ENCODE measurements around the gene IFIT1. TPM values are rescaled to one million over a fixed set of nuclear protein-coding genes. Genes with fewer than 3 reads are reported as not detected.

IFIT1 gene
- total RNA-seq, 3 donors from 2014 or later (not counting 1 experiment from before 2014, with no cell fraction given) = 1.0 to 4.9 (median 2.7) TPM

DNA sequence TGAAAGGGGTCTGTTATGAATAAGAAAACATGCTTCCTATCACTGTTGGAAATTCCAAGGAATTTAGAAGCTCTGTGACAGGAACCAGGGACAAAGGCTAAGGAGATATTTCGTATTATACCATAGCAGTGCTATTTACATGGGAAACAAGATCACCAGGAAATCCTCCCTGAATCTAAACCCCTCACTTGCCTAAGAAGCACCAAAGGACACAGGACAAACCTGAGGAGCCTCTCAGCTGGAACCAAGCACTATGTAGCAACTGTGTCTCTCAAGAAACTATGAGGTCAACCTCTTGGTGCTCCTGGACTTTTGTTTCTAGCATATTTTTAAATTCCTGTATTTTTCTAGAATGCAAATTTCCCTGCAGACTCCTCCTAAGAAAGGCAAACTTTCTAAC, 35.3 kb upstream of the IFIT1 start:
- H3K27ac ChIP-seq (ENCODE audit: low read length) = no peak overlapping the region
- DNase-seq (no peak), ATAC-seq (no peak)
- peaks cover 4% of the 10 kb centered on the region for H3K27me3 ChIP-seq (ENCODE audit: control insufficient read depth, insufficient read depth, low read length)
- no peaks in the 10 kb centered on the region for H3K9me3 ChIP-seq (ENCODE audit: control insufficient read depth, insufficient read depth, low read length)
- H3K4me3 ChIP-seq (ENCODE audit: low read length) = no peak overlapping the region
- H3K36me3 ChIP-seq (ENCODE audit: control insufficient read depth, insufficient read depth, low read length) = no peaks in the 10 kb centered on the region
- Mint-ChIP-seq H3K9me3 (no peaks in the 10 kb centered on the region), H3K27me3 (ENCODE audit: low read depth in 2 of 2) (peaks cover 24 to 38% of the 10 kb centered on the region in 2 donors), H3K4me1 (no peaks in the 10 kb centered on the region), H3K4me3 (no peak overlapping the region), H3K27ac (no peak overlapping the region), H3K36me3 (no peaks in the 10 kb centered on the region)
- no peaks in the 10 kb centered on the region for H3K4me1 ChIP-seq (ENCODE audit: control insufficient read depth, insufficient read depth, low read length)
- TF ChIP-seq, protein P1, sequence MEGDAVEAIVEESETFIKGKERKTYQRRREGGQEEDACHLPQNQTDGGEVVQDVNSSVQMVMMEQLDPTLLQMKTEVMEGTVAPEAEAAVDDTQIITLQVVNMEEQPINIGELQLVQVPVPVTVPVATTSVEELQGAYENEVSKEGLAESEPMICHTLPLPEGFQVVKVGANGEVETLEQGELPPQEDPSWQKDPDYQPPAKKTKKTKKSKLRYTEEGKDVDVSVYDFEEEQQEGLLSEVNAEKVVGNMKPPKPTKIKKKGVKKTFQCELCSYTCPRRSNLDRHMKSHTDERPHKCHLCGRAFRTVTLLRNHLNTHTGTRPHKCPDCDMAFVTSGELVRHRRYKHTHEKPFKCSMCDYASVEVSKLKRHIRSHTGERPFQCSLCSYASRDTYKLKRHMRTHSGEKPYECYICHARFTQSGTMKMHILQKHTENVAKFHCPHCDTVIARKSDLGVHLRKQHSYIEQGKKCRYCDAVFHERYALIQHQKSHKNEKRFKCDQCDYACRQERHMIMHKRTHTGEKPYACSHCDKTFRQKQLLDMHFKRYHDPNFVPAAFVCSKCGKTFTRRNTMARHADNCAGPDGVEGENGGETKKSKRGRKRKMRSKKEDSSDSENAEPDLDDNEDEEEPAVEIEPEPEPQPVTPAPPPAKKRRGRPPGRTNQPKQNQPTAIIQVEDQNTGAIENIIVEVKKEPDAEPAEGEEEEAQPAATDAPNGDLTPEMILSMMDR (IDR thresholded peaks at IDR 0.05) = no peak
- 90% methylated on average over 1 of the region's 1 CpG for WGBS (ENCODE audit: insufficient coverage)
- intact Hi-C loops (cut with micrococcal nuclease) = no loop called here

- Mint-ChIP-seq H3K4me3 (no peak overlapping the region), H3K4me1 (no peaks in the 10 kb centered on the region), H3K9me3 (no peaks in the 10 kb centered on the region), H3K27ac (no peak overlapping the region), H3K27me3 (ENCODE audit: low read depth in 2 of 2) (peaks cover 25 to 29% of the 10 kb centered on the region in 2 donors), H3K36me3 (no peaks in the 10 kb centered on the region)
- no peaks in the 10 kb centered on the region for H3K36me3 ChIP-seq (ENCODE audit: control insufficient read depth, insufficient read depth, low read length)
- no peak overlapping the region for H3K4me3 ChIP-seq (ENCODE audit: low read length)
- H3K27me3 ChIP-seq (ENCODE audit: control insufficient read depth, insufficient read depth, low read length) = peaks cover 4% of the 10 kb centered on the region
- ATAC-seq (no peak), DNase-seq (no peak)
- 45% methylated on average over 2 of the region's 2 CpGs for WGBS (ENCODE audit: insufficient coverage)
- H3K4me1 ChIP-seq (ENCODE audit: control insufficient read depth, insufficient read depth, low read length) = no peaks in the 10 kb centered on the region
- TF ChIP-seq, protein P1 (IDR thresholded peaks at IDR 0.05) = no peak
- no peaks in the 10 kb centered on the region for H3K9me3 ChIP-seq (ENCODE audit: control insufficient read depth, insufficient read depth, low read length)
- H3K27ac ChIP-seq (ENCODE audit: low read length) = no peak overlapping the region
- intact Hi-C loops (cut with micrococcal nuclease) = no loop called here
Observed at GRCh38 chr10:89357975-89358374, 34.4 kb upstream of the IFIT1 start.

GRCh38 chr10:89360157-89360556, 32.3 kb upstream of the IFIT1 start:
- H3K36me3 ChIP-seq (ENCODE audit: control insufficient read depth, insufficient read depth, low read length) = no peaks in the 10 kb centered on the region
- H3K9me3 ChIP-seq (ENCODE audit: control insufficient read depth, insufficient read depth, low read length) = no peaks in the 10 kb centered on the region
- Mint-ChIP-seq H3K36me3 (no peaks in the 10 kb centered on the region), H3K27me3 (ENCODE audit: low read depth in 2 of 2) (peaks cover 10 to 19% of the 10 kb centered on the region in 2 donors), H3K9me3 (no peaks in the 10 kb centered on the region), H3K27ac (no peak overlapping the region), H3K4me3 (no peak overlapping the region), H3K4me1 (peaks cover 0 to 5% of the 10 kb centered on the region in 2 donors)
- intact Hi-C loops (cut with micrococcal nuclease) = no loop called here
- TF ChIP-seq, protein P1 (IDR thresholded peaks at IDR 0.05) = no peak
- H3K27me3 ChIP-seq (ENCODE audit: control insufficient read depth, insufficient read depth, low read length) = peaks cover 4% of the 10 kb centered on the region
- ATAC-seq (no peak), DNase-seq (no peak)
- H3K4me1 ChIP-seq (ENCODE audit: control insufficient read depth, insufficient read depth, low read length) = no peaks in the 10 kb centered on the region
- H3K4me3 ChIP-seq (ENCODE audit: low read length) = no peak overlapping the region
- no peak overlapping the region for H3K27ac ChIP-seq (ENCODE audit: low read length)

- Mint-ChIP-seq H3K4me3 (no peak overlapping the region), H3K4me1 (peaks cover 8 to 12% of the 10 kb centered on the region in 2 donors), H3K27me3 (ENCODE audit: low read depth in 2 of 2) (peaks cover 8 to 13% of the 10 kb centered on the region in 2 donors), H3K9me3 (no peaks in the 10 kb centered on the region), H3K36me3 (no peaks in the 10 kb centered on the region), H3K27ac (no peak overlapping the region)
- Histone ChIP-seq H3K27me3 (ENCODE audit: control insufficient read depth, insufficient read depth, low read length) (no peaks in the 10 kb centered on the region), H3K4me1 (ENCODE audit: control insufficient read depth, insufficient read depth, low read length) (peaks cover 5% of the 10 kb centered on the region), H3K9me3 (ENCODE audit: control insufficient read depth, insufficient read depth, low read length) (no peaks in the 10 kb centered on the region), H3K36me3 (ENCODE audit: control insufficient read depth, insufficient read depth, low read length) (no peaks in the 10 kb centered on the region), H3K27ac (ENCODE audit: low read length) (no peak overlapping the region), H3K4me3 (ENCODE audit: low read length) (no peak overlapping the region)
- ATAC-seq (no peak), DNase-seq (no peak)
- TF ChIP-seq, protein P1 (IDR thresholded peaks at IDR 0.05) = no peak
- intact Hi-C loops (cut with micrococcal nuclease) = no loop called here
Observed at GRCh38 chr10:89362929-89363328, 29.5 kb upstream of the IFIT1 start.

Measured in natural killer cell (primary cell).